GM12874 (cell line): ENCODE data around the gene FOXC1.

Source experiments
- TF ChIP-seq, protein P1 (sequence below): IDR thresholded peaks from 2 replicates; pipeline ENCODE4 v1.5.1; 2011; ENCODE audit warnings: low read depth, mild to moderate bottlenecking, control low read depth, low read length, moderate library complexity; ENCODE audit not compliant: insufficient read depth

FOXC1 gene

DNA sequence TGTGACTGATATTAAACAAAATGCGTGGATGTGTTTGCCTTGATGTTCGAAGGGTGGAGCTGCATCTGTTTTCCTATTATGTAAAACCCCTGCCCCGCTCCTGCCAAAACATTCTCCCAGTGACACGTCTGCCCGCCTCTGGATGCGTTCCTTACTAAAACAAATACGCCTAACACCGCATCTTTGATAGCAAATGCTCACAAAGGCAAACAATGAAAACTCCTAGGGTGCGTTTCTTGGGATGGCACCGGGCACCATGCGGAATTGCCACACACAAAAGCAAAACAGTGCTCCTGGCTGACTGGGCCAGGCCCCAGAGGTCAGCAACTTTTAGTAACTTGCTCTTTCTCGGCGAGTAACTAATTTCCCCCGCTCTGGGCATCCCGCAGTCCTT, 9.0 kb upstream of the FOXC1 start:
- TF ChIP-seq, protein P1, sequence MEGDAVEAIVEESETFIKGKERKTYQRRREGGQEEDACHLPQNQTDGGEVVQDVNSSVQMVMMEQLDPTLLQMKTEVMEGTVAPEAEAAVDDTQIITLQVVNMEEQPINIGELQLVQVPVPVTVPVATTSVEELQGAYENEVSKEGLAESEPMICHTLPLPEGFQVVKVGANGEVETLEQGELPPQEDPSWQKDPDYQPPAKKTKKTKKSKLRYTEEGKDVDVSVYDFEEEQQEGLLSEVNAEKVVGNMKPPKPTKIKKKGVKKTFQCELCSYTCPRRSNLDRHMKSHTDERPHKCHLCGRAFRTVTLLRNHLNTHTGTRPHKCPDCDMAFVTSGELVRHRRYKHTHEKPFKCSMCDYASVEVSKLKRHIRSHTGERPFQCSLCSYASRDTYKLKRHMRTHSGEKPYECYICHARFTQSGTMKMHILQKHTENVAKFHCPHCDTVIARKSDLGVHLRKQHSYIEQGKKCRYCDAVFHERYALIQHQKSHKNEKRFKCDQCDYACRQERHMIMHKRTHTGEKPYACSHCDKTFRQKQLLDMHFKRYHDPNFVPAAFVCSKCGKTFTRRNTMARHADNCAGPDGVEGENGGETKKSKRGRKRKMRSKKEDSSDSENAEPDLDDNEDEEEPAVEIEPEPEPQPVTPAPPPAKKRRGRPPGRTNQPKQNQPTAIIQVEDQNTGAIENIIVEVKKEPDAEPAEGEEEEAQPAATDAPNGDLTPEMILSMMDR: no peak

DNA sequence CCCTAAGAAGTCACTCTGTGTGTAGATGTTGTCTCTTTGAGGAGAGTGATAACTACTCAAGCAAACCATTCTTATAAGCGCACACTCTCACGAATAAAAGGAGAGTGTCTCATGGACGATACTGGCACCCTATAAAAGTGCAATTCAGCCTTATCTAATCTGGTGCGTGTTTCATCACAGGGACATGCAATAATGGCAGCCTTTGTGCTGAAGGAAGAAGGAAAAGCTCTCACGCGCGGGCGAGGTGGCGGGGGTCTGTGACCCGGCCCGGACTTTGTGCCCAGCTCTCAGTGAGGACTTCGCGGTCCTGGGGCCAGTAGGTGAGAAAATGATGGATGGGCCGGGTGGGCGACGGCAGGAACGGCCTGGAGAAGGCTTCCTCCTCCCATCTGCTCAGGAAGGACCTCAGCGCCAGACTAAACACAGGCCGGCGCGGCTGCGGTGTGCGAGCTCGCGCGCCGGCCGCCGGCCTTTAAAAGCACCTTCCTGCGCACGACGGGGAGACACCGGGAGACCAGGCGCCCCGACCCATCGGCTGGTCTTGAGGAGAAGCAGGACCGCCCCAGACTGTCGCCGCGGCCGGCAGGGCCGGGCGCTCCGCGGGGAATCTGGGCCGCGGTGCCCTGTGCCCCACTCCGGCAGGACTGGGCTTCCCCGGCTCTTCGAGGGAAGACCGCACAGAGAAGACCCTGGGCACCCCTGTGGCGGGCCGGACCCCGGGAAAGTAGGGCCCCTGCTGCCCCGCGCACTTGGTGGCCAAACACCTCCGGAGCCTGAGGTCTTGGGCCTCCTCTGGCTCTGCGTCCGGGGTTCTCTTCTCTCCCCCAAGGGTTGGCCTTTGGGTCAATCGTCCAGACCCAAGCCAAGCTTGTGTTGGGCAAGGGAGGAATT, 8.3 kb upstream of the FOXC1 start:
- TF ChIP-seq, protein P1: no peak

DNA sequence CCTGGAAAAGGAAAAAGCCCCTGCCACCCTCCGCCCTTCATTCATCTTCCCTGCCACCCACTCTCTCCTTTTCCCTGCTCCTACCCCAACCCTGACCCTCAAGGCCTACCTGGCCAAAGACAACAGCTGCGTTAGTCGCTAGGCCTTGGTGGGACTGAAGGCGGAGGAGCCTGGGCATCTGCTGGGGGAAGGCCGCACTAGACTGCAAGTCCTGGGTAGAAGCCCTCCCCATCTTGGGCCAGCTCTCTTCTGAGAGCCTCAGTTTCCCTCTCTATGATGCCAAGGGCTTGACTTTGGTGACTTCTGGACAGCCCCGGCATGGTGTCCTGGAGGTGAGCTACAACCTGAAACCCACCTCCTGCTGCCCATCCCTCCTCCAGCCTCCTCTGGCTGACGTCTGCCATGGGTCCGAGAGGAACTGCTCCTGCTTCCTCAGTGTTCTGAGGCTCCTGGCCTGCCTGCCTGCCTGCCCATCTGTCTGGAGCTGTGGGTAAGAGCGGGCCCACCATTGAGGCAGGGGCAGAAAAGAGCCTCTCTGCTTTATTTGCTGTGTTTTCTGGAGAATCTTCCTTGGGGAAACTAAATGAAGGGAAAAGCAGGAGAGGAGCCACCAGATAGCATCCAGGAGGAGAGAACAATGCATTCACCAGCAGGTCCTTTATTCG, 7.5 kb upstream of the FOXC1 start:
- TF ChIP-seq, protein P1: no peak

DNA sequence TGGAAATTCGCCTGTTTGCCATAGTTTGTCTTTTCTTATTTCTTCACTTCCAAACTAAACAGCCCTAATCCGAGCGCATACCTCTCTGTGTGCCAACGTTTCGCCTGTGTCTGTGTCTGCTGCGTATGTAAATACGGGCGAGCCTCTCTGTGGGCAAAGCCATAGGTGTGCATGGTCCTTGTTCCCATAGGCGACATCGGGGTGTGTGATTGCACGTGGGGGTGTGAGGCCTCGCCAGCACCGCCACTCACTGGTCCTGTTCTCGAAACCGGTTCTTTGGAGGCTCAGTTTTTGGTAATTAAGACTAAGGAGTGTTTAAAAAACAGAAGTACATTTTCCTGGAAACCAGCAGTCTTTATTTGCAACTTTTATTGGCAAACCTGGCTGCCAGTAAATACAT, 6.0 kb upstream of the FOXC1 start:
- TF ChIP-seq, protein P1: no peak

DNA sequence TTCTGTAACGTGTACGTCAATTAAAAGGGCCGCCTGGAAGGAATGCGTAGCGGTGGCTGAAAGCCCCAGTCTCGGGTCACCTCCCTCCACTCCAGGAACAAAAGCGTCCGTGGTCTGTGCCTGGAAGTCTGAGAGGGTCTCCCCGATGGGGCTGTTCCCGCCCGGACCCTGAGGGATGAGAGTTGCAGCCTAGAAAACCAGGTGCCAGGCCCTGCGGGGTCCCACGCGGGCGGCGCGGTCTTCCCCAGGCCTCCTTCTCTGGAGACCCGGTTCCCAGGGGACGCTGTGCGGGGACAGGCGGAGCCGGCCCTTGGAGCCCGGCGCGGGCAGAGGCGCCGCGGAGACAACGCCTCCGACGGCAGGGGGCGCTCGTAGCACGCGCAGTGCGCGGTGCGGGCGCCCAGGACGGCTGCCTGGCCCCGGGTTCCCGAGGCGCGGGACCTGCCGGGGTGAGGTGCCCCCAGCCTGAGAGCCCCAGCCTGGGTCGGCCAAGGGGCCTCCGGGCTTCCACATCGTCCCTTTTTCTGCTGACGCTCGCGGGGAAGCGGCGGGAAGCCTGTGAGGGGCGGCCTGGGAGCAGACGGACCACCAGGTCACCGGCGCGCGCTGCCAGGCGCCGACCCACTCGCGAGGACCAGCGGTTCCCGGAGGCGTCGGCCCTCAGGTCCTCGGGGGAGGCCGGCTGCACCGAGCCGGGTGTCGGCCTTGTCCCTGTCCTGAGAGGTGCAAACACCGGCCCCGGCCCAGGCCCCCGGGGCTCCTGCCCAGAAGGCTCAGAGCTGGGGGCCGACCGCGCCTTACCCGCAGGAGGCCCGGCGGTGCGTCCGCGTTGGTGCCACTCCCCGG, 5.3 kb upstream of the FOXC1 start:
- TF ChIP-seq, protein P1: peak; percentile 95

DNA sequence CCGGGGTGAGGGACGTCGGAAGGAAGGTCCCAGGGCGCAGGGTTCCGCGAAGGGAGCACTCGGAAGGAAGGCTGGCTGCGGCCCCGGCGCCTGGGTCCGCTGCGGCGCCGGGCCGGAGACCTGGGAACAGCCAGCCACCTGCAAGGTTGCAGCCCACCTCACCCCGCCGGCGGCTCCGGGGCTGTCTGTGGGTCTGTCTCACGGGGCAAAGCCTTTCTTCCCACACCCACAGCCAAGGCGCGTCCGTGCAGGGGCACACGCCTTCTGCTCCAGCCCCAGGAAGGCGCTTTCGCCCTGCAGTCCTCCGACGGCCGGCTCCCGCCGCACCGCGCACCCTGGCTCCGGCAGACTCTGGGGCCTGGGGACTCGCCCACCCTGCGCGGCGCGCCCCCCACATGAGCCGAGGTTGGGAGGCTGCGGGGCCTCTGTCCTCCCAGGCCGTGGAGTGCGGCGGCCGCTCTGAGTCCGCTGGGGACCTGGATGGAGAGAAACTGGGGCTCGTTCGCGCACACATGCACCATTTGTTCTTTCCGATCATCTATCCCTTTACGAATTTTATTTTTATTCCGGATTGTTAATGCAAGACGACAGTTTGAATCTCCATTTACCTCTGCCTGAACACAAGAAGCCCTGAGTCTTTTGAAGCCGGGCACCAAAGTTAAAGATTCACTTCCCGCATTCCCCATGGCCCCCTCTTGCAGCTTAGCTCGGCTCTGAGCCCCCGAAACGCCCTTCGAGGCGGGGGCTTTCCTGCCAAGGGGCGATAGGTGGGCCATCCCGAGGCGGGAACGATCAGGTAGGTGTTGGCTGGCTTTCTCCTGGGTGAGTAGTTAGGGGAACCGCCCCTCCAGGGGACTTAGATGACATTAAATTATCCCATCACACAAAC, 4.5 kb upstream of the FOXC1 start:
- TF ChIP-seq, protein P1: no peak
